Panc1 (cell line): Measurements from ENCODE around the gene RABEPK. TPM values are rescaled to one million over a fixed set of nuclear protein-coding genes. Genes with fewer than 3 reads are reported as not detected.
A peak's percentile ranks its signal among the peaks of the same experiment; 100 is the strongest.

Experiments used
- ATAC-seq: fragments of 200-7000 bp; cut with Tn5 transposase; 2 replicates; pipeline ENCODE4 v1.9.1; 2020; ENCODE audit warnings: mild to moderate bottlenecking, moderate library complexity
- BruUV-seq: library from RNA; stranded (reverse); fragments of 400-500 nt; replicated peaks from 2 replicates; lab custom pipeline; 2021; lab: Mats Ljungman, UMichigan
- CTCF ChIA-PET: fragments of 300-600 bp; sonication (Branson Sonifier 250); formaldehyde crosslinking; loops from one replicate; lab custom pipeline; 2022; ENCODE audit warnings: antibody characterized with exemption; lab: Charles Lee
- POLR2A ChIA-PET: fragments of 300-600 bp; sonication (Branson Sonifier 250); formaldehyde crosslinking; loops from one replicate; lab custom pipeline; 2022; ENCODE audit warnings: antibody characterized with exemption; lab: Charles Lee
- DNase-seq: peaks from one replicate; pipeline ENCODE4 v3.0.0-alpha.2; 2010; ENCODE audit warnings: low read depth, low spot score
- H3K27ac ChIP-seq: 2 replicates; pipeline ENCODE4 v1.5.1; 2011; ENCODE audit warnings: mild to moderate bottlenecking, low read length, inconsistent platforms
- H3K27me3 ChIP-seq: fragments of 200-500 bp; sonication (Bioruptor generic); 2 replicates; pipeline ENCODE4 v1.6.0; 2014; ENCODE audit warnings: low read length, inconsistent platforms; ENCODE audit not compliant: control insufficient read depth, insufficient read depth
- H3K36me3 ChIP-seq: fragments of 200-500 bp; sonication (Bioruptor generic); 2 replicates; pipeline ENCODE4 v1.5.1; 2014; ENCODE audit warnings: inconsistent platforms, mild to moderate bottlenecking, low read length, moderate library complexity; ENCODE audit not compliant: control insufficient read depth, insufficient read depth
- H3K4me1 ChIP-seq: 2 replicates; pipeline ENCODE4 v1.5.1; 2011; ENCODE audit warnings: inconsistent platforms, mild to moderate bottlenecking, low read length, moderate library complexity; ENCODE audit not compliant: control insufficient read depth, insufficient read depth
- H3K4me3 ChIP-seq, 2 experiments: 2 replicates each; pipeline ENCODE4 v1.5.1; 2011 to 2012; ENCODE audit warnings: low read depth in 2 of 2, low read length in 2 of 2, mild to moderate bottlenecking in 2 of 2, inconsistent platforms in 1 of 2, moderate library complexity in 1 of 2
- H3K9me3 ChIP-seq: fragments of 200-500 bp; sonication (Bioruptor generic); 2 replicates; pipeline ENCODE4 v1.5.1; 2014; ENCODE audit warnings: low read depth, mild to moderate bottlenecking, inconsistent platforms, low read length, moderate library complexity; ENCODE audit not compliant: control insufficient read depth, insufficient read depth
- CTCF ChIP-seq: fragments of 450-650 bp; IDR thresholded peaks from 2 replicates; pipeline ENCODE4 v1.5.1; 2017; ENCODE audit warnings: mild to moderate bottlenecking
- POLR2AphosphoS5 ChIP-seq: IDR thresholded peaks from 2 replicates; pipeline ENCODE4 v1.6.1; 2012; ENCODE audit warnings: mild to moderate bottlenecking, low read depth, low read length, moderate library complexity
- SIN3A ChIP-seq: IDR thresholded peaks from 2 replicates; pipeline ENCODE4 v1.6.1; 2012; ENCODE audit warnings: low read depth, mild to moderate bottlenecking, low read length, moderate library complexity, borderline replicate concordance; ENCODE audit not compliant: insufficient read depth
- TCF7L2 ChIP-seq: IDR thresholded peaks from 2 replicates; pipeline ENCODE4 v1.6.1; 2011; ENCODE audit warnings: mild to moderate bottlenecking, low read depth, low read length, inconsistent platforms
- in situ Hi-C: cut with HindIII; loops from 2 replicates; pipeline ENCODE4 v1.10.0; 2016; ENCODE audit warnings: low sequenced_read_pairs, low pct_unique_long_range_greater_than_20kb
- intact Hi-C: fragments of 100-400 bp; cut with micrococcal nuclease; formaldehyde crosslinking; loops from one replicate; pipeline ENCODE4 v1.10.0; 2022; ENCODE audit not compliant: unreplicated experiment
- total RNA-seq: library from RNA; stranded (reverse); gene quantifications from one replicate; pipeline ENCODE4 v1.2.1, GENCODE V29; 2021; ENCODE audit not compliant: unreplicated experiment
- TF ChIP-seq, protein P1 (sequence below), 2 experiments: IDR thresholded peaks; 2 replicates each; pipeline ENCODE4 v1.6.1; 2011 to 2012; ENCODE audit warnings: low read depth in 2 of 2, control low read depth in 1 of 2, low read length in 1 of 2, mild to moderate bottlenecking in 1 of 2, moderate library complexity in 1 of 2; ENCODE audit not compliant: insufficient read depth in 1 of 2

Gene RABEPK
- total RNA-seq, 1 experiment from 2014 or later: 33.9 TPM

DNA sequence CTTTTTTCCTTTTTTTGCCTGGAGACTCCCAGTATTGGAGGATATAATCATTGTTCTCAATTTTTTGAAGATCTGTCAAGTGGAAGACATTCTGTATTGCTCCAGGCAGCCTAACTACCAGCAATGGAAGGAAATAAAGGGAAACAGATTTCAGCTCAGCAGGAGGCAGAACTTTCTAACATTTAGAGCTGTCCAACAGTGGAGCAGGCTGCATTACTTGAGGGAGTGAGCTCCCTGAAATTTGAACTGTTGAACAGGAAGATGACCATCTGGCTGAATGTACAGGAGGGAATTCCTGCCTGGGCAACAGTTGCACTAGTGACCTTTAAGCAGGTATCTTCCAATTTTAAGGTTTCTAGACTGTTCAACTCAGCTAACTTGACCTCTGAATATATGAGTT, 60.2 kb downstream of the RABEPK start:
- ChIA-PET POLR2A (no interaction called here), CTCF (no interaction called here)
- intact Hi-C loops (no loop called here), in situ Hi-C loops (no loop called here)
- Histone ChIP-seq H3K36me3 (peaks cover 3% of the 10 kb centered on the region; the same call in 1 of the 2 replicates), H3K4me3 (no peak overlapping the region), H3K27ac (peak overlapping the region; percentile 81), H3K4me1 (peaks cover 11% of the 10 kb centered on the region), H3K27me3 (no peaks in the 10 kb centered on the region), H3K9me3 (no peaks in the 10 kb centered on the region)
- no peak for TF ChIP-seq TCF7L2
- TF ChIP-seq, protein P1, sequence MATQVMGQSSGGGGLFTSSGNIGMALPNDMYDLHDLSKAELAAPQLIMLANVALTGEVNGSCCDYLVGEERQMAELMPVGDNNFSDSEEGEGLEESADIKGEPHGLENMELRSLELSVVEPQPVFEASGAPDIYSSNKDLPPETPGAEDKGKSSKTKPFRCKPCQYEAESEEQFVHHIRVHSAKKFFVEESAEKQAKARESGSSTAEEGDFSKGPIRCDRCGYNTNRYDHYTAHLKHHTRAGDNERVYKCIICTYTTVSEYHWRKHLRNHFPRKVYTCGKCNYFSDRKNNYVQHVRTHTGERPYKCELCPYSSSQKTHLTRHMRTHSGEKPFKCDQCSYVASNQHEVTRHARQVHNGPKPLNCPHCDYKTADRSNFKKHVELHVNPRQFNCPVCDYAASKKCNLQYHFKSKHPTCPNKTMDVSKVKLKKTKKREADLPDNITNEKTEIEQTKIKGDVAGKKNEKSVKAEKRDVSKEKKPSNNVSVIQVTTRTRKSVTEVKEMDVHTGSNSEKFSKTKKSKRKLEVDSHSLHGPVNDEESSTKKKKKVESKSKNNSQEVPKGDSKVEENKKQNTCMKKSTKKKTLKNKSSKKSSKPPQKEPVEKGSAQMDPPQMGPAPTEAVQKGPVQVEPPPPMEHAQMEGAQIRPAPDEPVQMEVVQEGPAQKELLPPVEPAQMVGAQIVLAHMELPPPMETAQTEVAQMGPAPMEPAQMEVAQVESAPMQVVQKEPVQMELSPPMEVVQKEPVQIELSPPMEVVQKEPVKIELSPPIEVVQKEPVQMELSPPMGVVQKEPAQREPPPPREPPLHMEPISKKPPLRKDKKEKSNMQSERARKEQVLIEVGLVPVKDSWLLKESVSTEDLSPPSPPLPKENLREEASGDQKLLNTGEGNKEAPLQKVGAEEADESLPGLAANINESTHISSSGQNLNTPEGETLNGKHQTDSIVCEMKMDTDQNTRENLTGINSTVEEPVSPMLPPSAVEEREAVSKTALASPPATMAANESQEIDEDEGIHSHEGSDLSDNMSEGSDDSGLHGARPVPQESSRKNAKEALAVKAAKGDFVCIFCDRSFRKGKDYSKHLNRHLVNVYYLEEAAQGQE (IDR thresholded peaks at IDR 0.05; ENCODE audit: insufficient read depth in 1 of 2, low read depth in 2 of 2, low read length in 1 of 2): no peak
- no peak for DNase-seq
- no peak for ATAC-seq
- BruUV-seq: no TSS peak

DNA sequence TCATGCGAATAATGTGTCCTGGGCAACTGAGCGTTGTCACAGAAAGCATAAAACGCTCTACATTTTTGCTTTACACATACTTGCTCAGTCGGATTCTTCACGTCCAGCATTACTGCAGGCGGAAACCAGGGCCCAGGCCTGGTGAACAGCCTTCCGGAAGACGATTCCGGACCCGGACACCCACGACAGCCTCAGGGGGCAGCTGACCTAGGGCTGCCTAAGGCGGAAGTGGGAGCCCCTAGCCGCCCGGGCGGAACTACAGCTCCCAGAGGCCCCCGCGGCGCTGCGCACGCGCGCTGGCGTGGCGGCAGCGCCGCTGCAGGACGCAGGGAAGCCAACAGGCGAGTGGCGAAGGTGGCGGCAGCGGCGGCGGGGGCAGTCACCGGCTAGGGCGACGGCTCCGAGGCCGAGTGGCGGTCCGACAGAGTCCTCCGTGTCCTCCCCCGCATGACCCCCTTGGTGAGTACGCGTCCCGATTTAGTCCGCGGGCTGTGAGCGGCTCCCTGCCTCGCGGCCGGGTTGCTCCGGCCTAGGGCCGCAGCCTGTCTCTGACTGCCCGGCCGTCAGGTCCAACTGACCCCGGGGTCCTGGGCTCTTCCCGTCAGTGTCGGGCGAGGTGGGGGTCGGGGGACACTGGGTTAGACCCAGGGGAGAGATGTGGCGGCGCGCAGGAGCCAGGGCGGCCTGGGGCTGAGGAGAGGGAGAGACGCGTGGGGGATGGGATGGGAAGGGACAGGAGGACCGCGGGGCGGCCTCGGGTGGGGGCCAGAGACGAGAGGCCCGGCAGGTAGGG, 61.4 kb downstream of the RABEPK start, which contains the start of gene GAPVD1:
TSS of gene GAPVD1 (plus strand) at position 326 of the 793 bp plus-strand sequence. CDS start 37,096 bp downstream, outside the sequence.
- no peaks in the 10 kb centered on the region for H3K9me3 ChIP-seq
- DNase-seq: no peak
- peak within 1 kb of the TSS; percentile 91 for H3K4me3 ChIP-seq
- CTCF ChIA-PET: interaction anchor here (0.6 kb wide), 1 partner anchor 295 kb away, joined by 3 read pairs; no protein-coding TSS in a partner anchor
- in situ Hi-C loops (no loop called here), intact Hi-C loops (no loop called here)
- POLR2A ChIA-PET: no interaction called here
- TF ChIP-seq CTCF: no peak; the same call in none of the 2 replicates
- TF ChIP-seq SIN3A: 0 out of 2 replicates have a peak, but pooled peaks have one; percentile 22
- no peak; the same call in 1 of the 2 replicates for TF ChIP-seq POLR2AphosphoS5
- TF ChIP-seq, protein P1 (IDR thresholded peaks at IDR 0.05; ENCODE audit: insufficient read depth in 1 of 2, low read depth in 2 of 2, low read length in 1 of 2): 0 out of 4 replicates have a peak, but pooled peaks of 1 of the 2 experiments have one; percentile 34
- TF ChIP-seq TCF7L2: no peak
- H3K36me3 ChIP-seq: peaks cover 3% of the 10 kb centered on the region; the same call in 1 of the 2 replicates
- no peaks in the 10 kb centered on the region for H3K27me3 ChIP-seq
- BruUV-seq: no TSS peak
- ATAC-seq: peak; percentile 99
- H3K4me1 ChIP-seq: peaks cover 11% of the 10 kb centered on the region
- H3K27ac ChIP-seq: peak within 1 kb of the TSS; percentile 85
